Cerebellar nuclear complex (tissue), 1 donor: Measurements from ENCODE around the gene ALPL.

Experiments used
- DNase-seq, 2 experiments: peaks; one replicate each; lab custom pipeline; 2025; lab: John Stamatoyannopoulos, UW

Gene ALPL

GRCh38 chr1:21598904-21599303 is 89.7 kb downstream of the ALPL start:
- DNase-seq: no peak

- no peak for DNase-seq
Observed at GRCh38 chr1:21599402-21599801, 90.2 kb downstream of the ALPL start.

- no peak for DNase-seq
Observed at GRCh38 chr1:21601278-21602048, 92.2 kb downstream of the ALPL start.

- DNase-seq: no peak
Observed at GRCh38 chr1:21603177-21604138, 94.2 kb downstream of the ALPL start.

GRCh38 chr1:21604208-21604957 is 95.2 kb downstream of the ALPL start:
- DNase-seq: no peak

- no peak for DNase-seq
Observed at GRCh38 chr1:21605012-21605715, 95.9 kb downstream of the ALPL start.

GRCh38 chr1:21605964-21606705 is 96.9 kb downstream of the ALPL start:
- no peak for DNase-seq

- DNase-seq: no peak
Observed at GRCh38 chr1:21607549-21608529, 98.6 kb downstream of the ALPL start.

GRCh38 chr1:21608798-21609197 is 99.6 kb downstream of the ALPL start:
- DNase-seq: no peak

- no peak for DNase-seq
Observed at GRCh38 chr1:21610027-21610426, 100.8 kb downstream of the ALPL start.

GRCh38 chr1:21610989-21611785 is 102.0 kb downstream of the ALPL start:
- no peak for DNase-seq

- DNase-seq: no peak
Observed at GRCh38 chr1:21612057-21612456, 102.8 kb downstream of the ALPL start.

GRCh38 chr1:21613072-21613867 is 104.0 kb downstream of the ALPL start:
- no peak for DNase-seq

GRCh38 chr1:21614419-21615115 is 105.3 kb downstream of the ALPL start:
- DNase-seq: no peak

- DNase-seq: no peak
Observed at GRCh38 chr1:21616372-21616771, 107.1 kb downstream of the ALPL start.

- no peak for DNase-seq
Observed at GRCh38 chr1:21617126-21617738, 108.0 kb downstream of the ALPL start.

- DNase-seq: no peak
Observed at GRCh38 chr1:21618059-21618458, 108.8 kb downstream of the ALPL start.
